GM12874 (cell line): Measurements from ENCODE around the gene GNAZ.

Experiments
- CTCF ChIP-seq: IDR thresholded peaks from 2 replicates; pipeline ENCODE4 v1.5.1; 2011; ENCODE audit warnings: low read depth, mild to moderate bottlenecking, control low read depth, low read length, moderate library complexity; ENCODE audit not compliant: insufficient read depth

Gene GNAZ

GRCh38 chr22:23147617-23148387 is 77.5 kb downstream of the GNAZ start:
- no peak for TF ChIP-seq CTCF

GRCh38 chr22:23149743-23150238 is 79.5 kb downstream of the GNAZ start:
- no peak for TF ChIP-seq CTCF

GRCh38 chr22:23150762-23151161 is 80.4 kb downstream of the GNAZ start:
- TF ChIP-seq CTCF, result no peak

GRCh38 chr22:23151827-23152226 is 81.5 kb downstream of the GNAZ start:
- TF ChIP-seq CTCF, result no peak

GRCh38 chr22:23152238-23153114 is 82.2 kb downstream of the GNAZ start:
- no peak for TF ChIP-seq CTCF

GRCh38 chr22:23153994-23154393 is 83.7 kb downstream of the GNAZ start:
- no peak for TF ChIP-seq CTCF

- TF ChIP-seq CTCF, result no peak
Measured at GRCh38 chr22:23154461-23154860, 84.1 kb downstream of the GNAZ start.
